Endothelial cell of umbilical vein (primary cell): ENCODE data around the gene SLC51B. TPM values are rescaled to one million over a fixed set of nuclear protein-coding genes. Genes with fewer than 3 reads are reported as not detected.

ENCODE experiments used
- BruUV-seq: library from RNA; stranded (reverse); fragments of 400-500 nt; replicated peaks from 2 replicates; lab custom pipeline; 2021; lab: Mats Ljungman, UMichigan
- CTCF ChIA-PET: fragments of 300-600, 350-600 bp; sonication (Branson Sonifier 250); formaldehyde crosslinking; loops from one replicate; lab custom pipeline; 2021; ENCODE audit warnings: antibody characterized with exemption, inconsistent platforms; lab: Charles Lee
- POLR2A ChIA-PET: fragments of 300-600, 350-600 bp; sonication (Branson Sonifier 250); formaldehyde crosslinking; loops from one replicate; lab custom pipeline; 2021; ENCODE audit warnings: antibody characterized with exemption, inconsistent platforms; lab: Charles Lee
- DNase-seq: peaks from one replicate; pipeline ENCODE4 v3.0.0-alpha.2; 2011; ENCODE audit warnings: low read depth, low spot score
- FAIRE-seq: peaks from 2 replicates; lab custom pipeline; 2011; peaks lifted over from hg19 to GRCh38; lab: Jason Lieb, UNC
- H2AFZ ChIP-seq: 2 replicates; pipeline ENCODE4 v1.6.0; 2012; ENCODE audit warnings: low read depth, low read length, control low read depth, inconsistent platforms
- H3K27ac ChIP-seq: 2 replicates; pipeline ENCODE4 v1.5.1; 2011; ENCODE audit warnings: low read depth, mild to moderate bottlenecking, control low read depth, low read length, moderate library complexity; ENCODE audit not compliant: insufficient read depth
- H3K27me3 ChIP-seq, 2 experiments: 2 replicates each; pipeline versions ENCODE4 v1.6.0 to v1.6.1; 2011; ENCODE audit warnings: low read length in 2 of 2, mixed read lengths in 1 of 2; ENCODE audit not compliant: control insufficient read depth in 2 of 2, insufficient read depth in 2 of 2
- H3K36me3 ChIP-seq, 2 experiments: 2 replicates in 1 of 2; 3 replicates in 1 of 2; pipeline ENCODE4 v1.5.1; 2011; ENCODE audit warnings: low read length in 2 of 2, mild to moderate bottlenecking in 1 of 2, moderate library complexity in 1 of 2; ENCODE audit not compliant: control insufficient read depth in 2 of 2, insufficient read depth in 2 of 2; ENCODE audit errors: extremely low read depth in 1 of 2
- H3K4me1 ChIP-seq: 3 replicates; pipeline ENCODE4 v1.5.1; 2011; ENCODE audit warnings: mild to moderate bottlenecking, low read length; ENCODE audit not compliant: control insufficient read depth, insufficient read depth; ENCODE audit errors: extremely low read depth
- H3K4me2 ChIP-seq: 2 replicates; pipeline ENCODE4 v1.6.1; 2011; ENCODE audit warnings: low read length, control low read depth, mixed read lengths; ENCODE audit not compliant: insufficient read depth
- H3K4me3 ChIP-seq, 3 experiments: fragments of 200-600 bp in 1 of 3; sonication (generic), shearing (Covaris generic) in 1 of 3; replicated peaks in 1 of 3; 2 replicates each; pipeline ENCODE4 v1.5.1; 2011 to 2016; ENCODE audit warnings: control low read depth in 3 of 3, low read length in 3 of 3, mild to moderate bottlenecking in 2 of 3, inconsistent platforms in 1 of 3, low read depth in 1 of 3, moderate library complexity in 1 of 3; ENCODE audit not compliant: insufficient read depth in 1 of 3
- H3K79me2 ChIP-seq: 2 replicates; pipeline ENCODE4 v1.6.0; 2012; ENCODE audit warnings: low read length, inconsistent platforms; ENCODE audit not compliant: control insufficient read depth, insufficient read depth
- H3K9ac ChIP-seq: replicated peaks from 2 replicates; pipeline ENCODE3; 2011; ENCODE audit warnings: low read length, control low read depth; ENCODE audit not compliant: insufficient read depth; ENCODE audit errors: extremely low read depth
- H3K9me1 ChIP-seq: replicated peaks from 3 replicates; pipeline ENCODE4 v1.6.0; 2011; ENCODE audit warnings: mild to moderate bottlenecking, low read length; ENCODE audit not compliant: control insufficient read depth, insufficient read depth; ENCODE audit errors: extremely low read depth
- H3K9me3 ChIP-seq: replicated peaks from 2 replicates; pipeline ENCODE4 v1.5.1; 2012; ENCODE audit warnings: low read length, inconsistent platforms; ENCODE audit not compliant: control insufficient read depth, insufficient read depth
- H4K20me1 ChIP-seq: replicated peaks from 2 replicates; pipeline ENCODE3; 2011; ENCODE audit warnings: mild to moderate bottlenecking, low read length; ENCODE audit not compliant: control insufficient read depth, insufficient read depth; ENCODE audit errors: extremely low read depth
- EZH2 ChIP-seq: IDR thresholded peaks from 2 replicates; pipeline ENCODE4 v1.6.1; 2012; ENCODE audit warnings: borderline replicate concordance, low read depth, mild to moderate bottlenecking, moderate library complexity, low read length, inconsistent platforms; ENCODE audit not compliant: severe bottlenecking
- FOS ChIP-seq: IDR thresholded peaks from 2 replicates; pipeline ENCODE4 v1.6.1; 2011; ENCODE audit warnings: mild to moderate bottlenecking, low read length, moderate library complexity, borderline replicate concordance; ENCODE audit not compliant: insufficient read depth
- GATA2 ChIP-seq: IDR thresholded peaks from 2 replicates; pipeline ENCODE4 v1.7.0; 2011; ENCODE audit warnings: low read depth, mild to moderate bottlenecking, moderate library complexity, mixed read lengths, low read length; ENCODE audit not compliant: insufficient read length, insufficient read depth
- JUN ChIP-seq: IDR thresholded peaks from 2 replicates; pipeline ENCODE4 v1.6.1; 2011; ENCODE audit warnings: borderline replicate concordance, low read depth; ENCODE audit not compliant: insufficient read length, insufficient read depth
- MAX ChIP-seq: IDR thresholded peaks from 2 replicates; pipeline ENCODE4 v1.6.1; 2011; ENCODE audit not compliant: insufficient read depth, insufficient read length
- MYC ChIP-seq: IDR thresholded peaks from one replicate; pipeline ENCODE4 v1.6.1; 2011; ENCODE audit warnings: mild to moderate bottlenecking, low read depth, low read length
- POLR2A ChIP-seq: IDR thresholded peaks from 2 replicates; pipeline ENCODE4 v1.6.1; 2012; ENCODE audit warnings: low read depth, mild to moderate bottlenecking, control low read depth, low read length
- POLR2AphosphoS5 ChIP-seq: IDR thresholded peaks from 2 replicates; pipeline ENCODE4 v1.6.1; 2012; ENCODE audit warnings: low read depth, mild to moderate bottlenecking, control low read depth, low read length, moderate library complexity; ENCODE audit not compliant: insufficient read depth
- dilution Hi-C: fragments of 300-500 bp; cut with MboI; formaldehyde crosslinking; loops from one replicate; pipeline ENCODE4 v1.15.0; 2019; ENCODE audit warnings: low sequenced_read_pairs; ENCODE audit not compliant: extremely low pct_ligation_motif_present
- intact Hi-C: fragments of 100-400 bp; cut with micrococcal nuclease; formaldehyde crosslinking; loops from one replicate; pipeline ENCODE4 v1.10.0; 2022
- polyA plus RNA-seq, 4 experiments: library from polyadenylated mRNA; depleted of rRNA in 3 of 4; stranded (reverse) in 3 of 4; unstranded in 1 of 4; fragments of >200 nt; gene quantifications; 2 replicates each; pipeline versions ENCODE4 v1.2.1 to v1.2.3, GENCODE V29; 2011 to 2012; ENCODE audit warnings: missing spikeins in 1 of 4
- total RNA-seq: library from RNA; stranded (reverse); gene quantifications from 2 replicates; pipeline ENCODE4 v1.2.3, GENCODE V29; 2021
- TF ChIP-seq, protein P1 (sequence below), 2 donors: IDR thresholded peaks; 1 replicate in 1 of 2; 2 replicates in 1 of 2; pipeline ENCODE4 v1.5.1; 2011; ENCODE audit warnings: low read length in 2 of 2, mild to moderate bottlenecking in 2 of 2, moderate library complexity in 2 of 2, control low read depth in 1 of 2, inconsistent platforms in 1 of 2, low read depth in 1 of 2; ENCODE audit not compliant: insufficient read depth in 1 of 2; ENCODE audit errors: extremely low read depth in 1 of 2

The SLC51B gene
- total and polyA plus RNA-seq, 2 donors (not counting 3 experiments of a cell fraction or from before 2014, with no cell fraction given) = not detected

- ChIA-PET POLR2A (no interaction called here), CTCF (interaction anchor here (1.0 to 1.3 kb wide), 3 partner anchors 9 to 14 kb away, joined by 3 to 5 read pairs (median 4); no protein-coding TSS in a partner anchor)
- no peak for FAIRE-seq
Measured at GRCh38 chr15:65091946-65092770, 47.0 kb downstream of the SLC51B start.

More at GRCh38 chr15:65091946-65092770, 47.0 kb downstream of the SLC51B start:
- Histone ChIP-seq H3K9me3 (no peaks in the 10 kb centered on the region), H3K4me3 (no peak overlapping the region), H3K4me2 (no peak overlapping the region), H3K27me3 (no peaks in the 10 kb centered on the region), H4K20me1 (no peaks in the 10 kb centered on the region), H3K36me3 (no peaks in the 10 kb centered on the region), H3K4me1 (no peaks in the 10 kb centered on the region), H3K9ac (no peak overlapping the region), H3K9me1 (no peaks in the 10 kb centered on the region), H3K27ac (no peak overlapping the region), H3K79me2 (no peaks in the 10 kb centered on the region), H2AFZ (no peak overlapping the region)
- DNase-seq = no peak
- intact Hi-C loops = no loop called here
- TF ChIP-seq POLR2AphosphoS5 = no peak
- TF ChIP-seq FOS = no peak
- TF ChIP-seq GATA2 = no peak
- TF ChIP-seq MYC = no peak
- no peak for TF ChIP-seq POLR2A
- TF ChIP-seq, protein P1, sequence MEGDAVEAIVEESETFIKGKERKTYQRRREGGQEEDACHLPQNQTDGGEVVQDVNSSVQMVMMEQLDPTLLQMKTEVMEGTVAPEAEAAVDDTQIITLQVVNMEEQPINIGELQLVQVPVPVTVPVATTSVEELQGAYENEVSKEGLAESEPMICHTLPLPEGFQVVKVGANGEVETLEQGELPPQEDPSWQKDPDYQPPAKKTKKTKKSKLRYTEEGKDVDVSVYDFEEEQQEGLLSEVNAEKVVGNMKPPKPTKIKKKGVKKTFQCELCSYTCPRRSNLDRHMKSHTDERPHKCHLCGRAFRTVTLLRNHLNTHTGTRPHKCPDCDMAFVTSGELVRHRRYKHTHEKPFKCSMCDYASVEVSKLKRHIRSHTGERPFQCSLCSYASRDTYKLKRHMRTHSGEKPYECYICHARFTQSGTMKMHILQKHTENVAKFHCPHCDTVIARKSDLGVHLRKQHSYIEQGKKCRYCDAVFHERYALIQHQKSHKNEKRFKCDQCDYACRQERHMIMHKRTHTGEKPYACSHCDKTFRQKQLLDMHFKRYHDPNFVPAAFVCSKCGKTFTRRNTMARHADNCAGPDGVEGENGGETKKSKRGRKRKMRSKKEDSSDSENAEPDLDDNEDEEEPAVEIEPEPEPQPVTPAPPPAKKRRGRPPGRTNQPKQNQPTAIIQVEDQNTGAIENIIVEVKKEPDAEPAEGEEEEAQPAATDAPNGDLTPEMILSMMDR (IDR thresholded peaks at IDR 0.05; ENCODE audit: extremely low read depth in 1 of 2, insufficient read depth in 1 of 2, low read depth in 1 of 2, low read length in 2 of 2) = no peak
- TF ChIP-seq JUN = no peak
- TF ChIP-seq EZH2 = no peak
- no peak for TF ChIP-seq MAX
- BruUV-seq = no TSS peak
- dilution Hi-C loops = no loop called here
